Measurements from ENCODE around the gene PHACTR2. TPM values are rescaled to one million over a fixed set of nuclear protein-coding genes. Genes with fewer than 3 reads are reported as not detected.

PHACTR2 gene
- total and polyA plus RNA-seq, 2 of the 13 experiments (the other 11 are each of a cell fraction or from before 2014, with no cell fraction given), result 11.3 to 28.2 TPM

GRCh38 chr6:143811501-143812157 is 133.9 kb downstream of the PHACTR2 start:
- peaks cover 6 to 15% of the 10 kb centered on the region in 2 experiments; a peak in 4 of 5 replicates for H3K36me3 ChIP-seq (replicated peaks in 1 of 2; ENCODE audit: control insufficient read depth in 1 of 2, insufficient read depth in 2 of 2, low read length in 2 of 2)
- no peak overlapping the region for H3K9ac ChIP-seq (ENCODE audit: insufficient read depth, low read depth, low read length)
- ChIA-PET POLR2A (no interaction called here), CTCF (ENCODE audit: low intra/inter-chr PET ratio, low total read pairs) (no interaction called here)
- TF ChIP-seq ATF7 (IDR thresholded peaks at IDR 0.05), result peak; percentile 81
- no peak for TF ChIP-seq ATF7 (CRISPR knock-in tag; IDR thresholded peaks at IDR 0.05)
- no peak for TF ChIP-seq TFAP4 (IDR thresholded peaks at IDR 0.05; ENCODE audit: borderline replicate concordance, low read depth)
- TF ChIP-seq MBNL3 (CRISPR knock-in tag; conservative IDR thresholded peaks at IDR 0.05), result no peak
- TF ChIP-seq MTF2 (CRISPR knock-in tag; IDR thresholded peaks at IDR 0.05; ENCODE audit: borderline replicate concordance), result no peak
- BruUV-seq (replicated peaks), result no TSS peak
- ATAC-seq (no peak), FAIRE-seq (no peak), DNase-seq (ENCODE audit: low spot score) (no peak)
- H3K4me1 ChIP-seq (ENCODE audit: insufficient read depth, low read length), result no peaks in the 10 kb centered on the region
- H3K27me3 ChIP-seq (ENCODE audit: control insufficient read depth in 1 of 2, insufficient read depth in 2 of 2, low read length in 2 of 2), result no peaks in the 10 kb centered on the region; a peak in 1 of 5 replicates
- H3K79me2 ChIP-seq (ENCODE audit: insufficient read depth, low read length), result no peaks in the 10 kb centered on the region
- H3K9me3 ChIP-seq (ENCODE audit: low read length), result no peaks in the 10 kb centered on the region
- no peak overlapping the region for H3K4me2 ChIP-seq (ENCODE audit: low read depth, low read length)
- no peaks in the 10 kb centered on the region for H4K20me1 ChIP-seq (ENCODE audit: insufficient read depth, low read length)
- no peak overlapping the region for H3K4me3 ChIP-seq (replicated peaks in 1 of 3; ENCODE audit: insufficient read depth in 1 of 3, low read depth in 2 of 3, low read length in 3 of 3)
- in situ Hi-C loops (cut with HindIII; ENCODE audit: extremely low pct_ligation_motif_present, low pct_unique_long_range_greater_than_20kb), result no loop called here
- intact Hi-C loops (cut with micrococcal nuclease; ENCODE audit: unreplicated experiment), result no loop called here
- 94% methylated on average over 2 of the region's 2 CpGs for WGBS (ENCODE audit: low lambda C conversion rate)
- H2AFZ ChIP-seq (ENCODE audit: low read length), result no peak overlapping the region
- no peak overlapping the region for H3K27ac ChIP-seq (ENCODE audit: extremely low read length, insufficient read depth, low read length)

- Histone ChIP-seq H3K4me1 (ENCODE audit: insufficient read depth, low read length) (no peaks in the 10 kb centered on the region), H3K79me2 (ENCODE audit: insufficient read depth, low read length) (no peaks in the 10 kb centered on the region), H2AFZ (ENCODE audit: low read length) (no peak overlapping the region), H3K9me3 (ENCODE audit: low read length) (no peaks in the 10 kb centered on the region), H3K27ac (ENCODE audit: extremely low read length, insufficient read depth, low read length) (no peak overlapping the region), H3K4me2 (ENCODE audit: low read depth, low read length) (no peak overlapping the region), H3K27me3 (ENCODE audit: control insufficient read depth in 1 of 2, insufficient read depth in 2 of 2, low read length in 2 of 2) (no peaks in the 10 kb centered on the region; a peak in 1 of 5 replicates), H3K9ac (ENCODE audit: insufficient read depth, low read depth, low read length) (no peak overlapping the region), H4K20me1 (ENCODE audit: insufficient read depth, low read length) (no peaks in the 10 kb centered on the region), H3K36me3 (replicated peaks in 1 of 2; ENCODE audit: control insufficient read depth in 1 of 2, insufficient read depth in 2 of 2, low read length in 2 of 2) (peaks cover 0 to 4% of the 10 kb centered on the region in 2 experiments; a peak in 1 of 5 replicates), H3K4me3 (replicated peaks in 1 of 3; ENCODE audit: insufficient read depth in 1 of 3, low read depth in 2 of 3, low read length in 3 of 3) (no peak overlapping the region)
- no peak for TF ChIP-seq TERF1 (CRISPR knock-in tag; IDR thresholded peaks at IDR 0.05)
- ChIA-PET CTCF (ENCODE audit: low intra/inter-chr PET ratio, low total read pairs) (no interaction called here), POLR2A (no interaction called here)
- BruUV-seq (replicated peaks), result no TSS peak
- intact Hi-C loops (cut with micrococcal nuclease; ENCODE audit: unreplicated experiment) (no loop called here), in situ Hi-C loops (cut with HindIII; ENCODE audit: extremely low pct_ligation_motif_present, low pct_unique_long_range_greater_than_20kb) (no loop called here)
- DNase-seq (ENCODE audit: low spot score) (no peak), ATAC-seq (no peak), FAIRE-seq (no peak)
These were observed 139.9 kb downstream of the PHACTR2 start for GRCh38 chr6:143817621-143818020.

Data from HepG2 (cell line).